ENCODE results near the gene GASK1A.

The GASK1A gene

DNA sequence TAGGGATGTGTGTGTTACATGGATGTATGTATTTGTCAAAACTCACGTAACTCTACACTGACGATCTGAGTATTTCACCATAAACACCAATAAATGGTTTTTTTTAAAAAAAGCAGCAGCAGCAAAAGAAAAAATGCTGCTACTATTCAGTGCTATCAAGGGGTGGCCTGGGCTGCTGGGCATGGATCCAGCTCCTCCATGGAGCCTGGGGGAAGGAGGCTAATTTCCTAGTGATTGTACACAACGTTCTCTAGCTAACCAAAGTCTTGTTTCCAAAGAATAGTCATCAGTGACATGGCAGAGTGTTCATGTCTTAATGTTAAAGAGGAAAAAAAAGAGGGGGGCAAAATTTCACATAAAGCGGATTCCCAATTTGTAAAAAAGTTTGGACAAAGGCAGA is 97.7 kb downstream of the GASK1A start:
- intact Hi-C loops (cut with DNase I; ENCODE audit: low total_unique reads), result no loop called here
- TF ChIP-seq, protein P1, sequence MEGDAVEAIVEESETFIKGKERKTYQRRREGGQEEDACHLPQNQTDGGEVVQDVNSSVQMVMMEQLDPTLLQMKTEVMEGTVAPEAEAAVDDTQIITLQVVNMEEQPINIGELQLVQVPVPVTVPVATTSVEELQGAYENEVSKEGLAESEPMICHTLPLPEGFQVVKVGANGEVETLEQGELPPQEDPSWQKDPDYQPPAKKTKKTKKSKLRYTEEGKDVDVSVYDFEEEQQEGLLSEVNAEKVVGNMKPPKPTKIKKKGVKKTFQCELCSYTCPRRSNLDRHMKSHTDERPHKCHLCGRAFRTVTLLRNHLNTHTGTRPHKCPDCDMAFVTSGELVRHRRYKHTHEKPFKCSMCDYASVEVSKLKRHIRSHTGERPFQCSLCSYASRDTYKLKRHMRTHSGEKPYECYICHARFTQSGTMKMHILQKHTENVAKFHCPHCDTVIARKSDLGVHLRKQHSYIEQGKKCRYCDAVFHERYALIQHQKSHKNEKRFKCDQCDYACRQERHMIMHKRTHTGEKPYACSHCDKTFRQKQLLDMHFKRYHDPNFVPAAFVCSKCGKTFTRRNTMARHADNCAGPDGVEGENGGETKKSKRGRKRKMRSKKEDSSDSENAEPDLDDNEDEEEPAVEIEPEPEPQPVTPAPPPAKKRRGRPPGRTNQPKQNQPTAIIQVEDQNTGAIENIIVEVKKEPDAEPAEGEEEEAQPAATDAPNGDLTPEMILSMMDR (IDR thresholded peaks at IDR 0.05), result no peak
- no peak for DNase-seq
- Histone ChIP-seq H3K4me3 (no peak overlapping the region), H3K4me1 (no peaks in the 10 kb centered on the region), H3K36me3 (peaks cover 24 to 38% (median 31%) of the 10 kb centered on the region in 3 donors), H3K9me3 (no peaks in the 10 kb centered on the region), H3K27me3 (no peaks in the 10 kb centered on the region), H3K27ac (no peak overlapping the region)

DNA sequence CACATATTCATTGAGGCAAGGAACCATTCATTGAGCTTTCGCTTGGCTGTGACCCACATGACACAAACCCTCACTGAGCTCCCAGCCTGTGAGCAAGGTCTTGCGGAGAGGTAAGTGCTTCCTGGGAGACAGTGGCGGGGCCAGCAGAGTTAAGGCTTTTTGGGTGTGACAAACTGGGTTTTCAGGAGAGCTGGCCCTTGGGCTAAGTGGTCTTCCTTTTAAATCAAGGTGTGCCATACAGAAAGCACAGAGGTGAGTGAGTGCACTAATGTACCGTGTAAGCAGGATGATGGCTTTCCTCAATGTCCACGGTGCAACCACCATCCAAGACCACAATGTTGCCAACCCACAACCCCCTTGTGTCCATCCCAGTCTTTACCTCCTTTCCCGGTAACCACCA is 98.2 kb downstream of the GASK1A start:
- DNase-seq, result no peak
- no peaks in the 10 kb centered on the region for H3K9me3 ChIP-seq
- H3K4me3 ChIP-seq, result no peak overlapping the region
- no peaks in the 10 kb centered on the region for H3K4me1 ChIP-seq
- H3K27ac ChIP-seq, result no peak overlapping the region
- intact Hi-C loops (cut with DNase I; ENCODE audit: low total_unique reads), result no loop called here
- no peaks in the 10 kb centered on the region for H3K27me3 ChIP-seq
- TF ChIP-seq, protein P1 (IDR thresholded peaks at IDR 0.05), result no peak
- peaks cover 24 to 42% (median 35%) of the 10 kb centered on the region in 3 donors for H3K36me3 ChIP-seq

DNA sequence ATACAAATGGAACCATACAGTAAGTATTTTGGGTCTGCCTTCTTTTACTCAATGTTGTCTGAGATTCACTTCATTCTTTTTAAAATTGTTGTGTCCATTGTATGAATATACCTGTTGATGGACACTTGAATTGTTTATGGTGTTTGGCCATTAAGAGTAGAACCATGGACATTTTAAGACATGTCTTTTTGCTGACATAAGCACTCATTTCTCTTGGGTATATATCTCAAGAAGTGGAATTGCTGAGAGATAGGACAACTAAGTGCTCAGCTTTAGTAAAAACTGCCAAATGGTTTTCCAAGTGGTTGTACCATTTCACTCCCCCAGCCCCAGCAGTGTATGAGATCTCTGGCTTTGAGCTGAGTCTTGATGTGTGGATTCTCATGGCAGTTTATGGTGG is 98.6 kb downstream of the GASK1A start:
- Histone ChIP-seq H3K36me3 (peaks cover 24 to 47% (median 38%) of the 10 kb centered on the region in 3 donors), H3K27me3 (no peaks in the 10 kb centered on the region), H3K9me3 (no peaks in the 10 kb centered on the region), H3K27ac (no peak overlapping the region), H3K4me1 (no peaks in the 10 kb centered on the region), H3K4me3 (no peak overlapping the region)
- TF ChIP-seq, protein P1 (IDR thresholded peaks at IDR 0.05), result no peak
- DNase-seq, result no peak
- intact Hi-C loops (cut with DNase I; ENCODE audit: low total_unique reads), result no loop called here

DNA sequence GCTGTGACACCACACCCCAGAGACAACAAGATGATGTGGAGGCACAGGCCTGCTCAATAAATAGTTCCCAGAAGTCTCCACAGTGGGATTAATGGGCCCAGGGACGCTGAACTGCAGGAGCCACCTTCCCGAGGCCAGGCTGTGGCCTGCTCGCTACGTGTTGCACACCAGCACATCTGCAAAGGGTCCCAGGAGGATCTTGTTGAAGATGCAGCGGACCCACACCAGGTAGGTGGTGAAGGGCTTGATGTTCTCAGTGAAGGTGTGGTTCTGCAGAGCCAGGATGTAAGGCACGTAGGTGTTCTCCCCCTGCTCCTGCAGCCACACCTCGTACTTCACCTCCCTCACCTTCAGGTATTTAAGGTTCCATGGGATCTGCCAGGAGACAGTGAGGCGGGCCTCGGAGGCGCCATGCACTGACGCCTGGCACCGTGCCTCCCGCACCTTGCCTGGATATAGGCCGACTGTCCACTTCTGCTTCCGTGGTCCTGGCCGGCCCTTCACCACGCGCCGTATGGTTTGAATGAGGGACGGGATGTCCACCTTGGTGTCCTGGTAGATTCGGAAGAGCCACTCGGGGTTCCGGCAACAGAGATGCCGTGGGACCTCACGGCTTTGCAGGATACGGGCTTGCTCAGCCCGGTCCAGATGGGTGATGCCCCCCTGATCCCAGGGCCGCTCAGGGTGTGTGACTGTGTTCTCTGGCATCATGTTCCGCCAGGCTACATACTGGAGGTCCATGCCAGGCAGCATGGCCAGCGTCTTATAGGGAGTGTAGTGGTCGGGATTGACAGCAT is 100.6 kb downstream of the GASK1A start:
- TF ChIP-seq, protein P1 (IDR thresholded peaks at IDR 0.05), result no peak
- Histone ChIP-seq H3K4me1 (no peaks in the 10 kb centered on the region), H3K9me3 (no peaks in the 10 kb centered on the region), H3K36me3 (peaks cover 24 to 49% (median 38%) of the 10 kb centered on the region in 3 donors), H3K27ac (no peak overlapping the region), H3K4me3 (no peak overlapping the region), H3K27me3 (no peaks in the 10 kb centered on the region)
- intact Hi-C loops (cut with DNase I; ENCODE audit: low total_unique reads), result no loop called here
- DNase-seq, result no peak

DNA sequence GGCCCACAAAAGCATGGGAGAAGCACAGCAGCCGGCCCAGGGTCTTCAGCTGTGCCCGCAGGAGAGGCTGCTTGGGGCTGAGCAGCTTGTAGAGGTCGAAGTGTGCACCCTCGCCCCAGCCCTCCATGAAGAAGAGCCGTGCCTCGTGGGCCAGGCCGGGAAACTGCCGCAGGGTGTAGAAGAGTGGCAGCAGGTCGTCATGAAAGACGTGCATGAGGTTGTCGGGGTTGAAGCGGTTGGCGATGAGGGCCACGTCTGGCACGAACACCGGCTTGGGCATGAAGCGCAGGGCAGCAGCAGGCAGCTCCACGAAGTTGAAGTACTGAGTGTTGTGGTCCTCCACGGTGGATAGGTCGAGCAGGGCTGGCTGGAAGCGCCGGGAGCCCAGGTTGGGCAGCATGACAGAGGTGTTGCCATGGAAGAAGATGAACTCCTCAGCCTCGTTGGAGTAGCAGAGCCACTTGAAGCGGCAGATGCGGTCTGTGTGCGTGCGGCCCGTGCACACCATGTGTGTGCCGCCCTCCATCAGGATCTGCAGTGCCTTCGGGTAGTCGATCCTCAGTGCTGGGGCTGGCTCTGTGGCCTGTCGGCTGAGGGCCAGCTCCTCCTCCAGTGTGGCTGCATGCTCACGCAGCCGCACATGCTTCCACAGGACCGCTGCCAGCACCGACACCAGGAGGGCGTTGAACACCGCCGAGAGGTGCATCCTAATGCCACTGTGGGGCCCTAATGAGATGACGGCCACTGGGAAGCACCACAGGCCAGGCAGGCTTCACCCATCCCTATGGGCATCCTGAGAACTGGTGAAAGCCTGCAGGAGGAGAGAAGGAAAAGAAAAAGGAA is 101.8 kb downstream of the GASK1A start:
- Histone ChIP-seq H3K4me1 (no peaks in the 10 kb centered on the region), H3K4me3 (no peak overlapping the region), H3K36me3 (peaks cover 24 to 49% (median 38%) of the 10 kb centered on the region in 3 donors), H3K27me3 (no peaks in the 10 kb centered on the region), H3K27ac (no peak overlapping the region), H3K9me3 (no peaks in the 10 kb centered on the region)
- no peak for DNase-seq
- intact Hi-C loops (cut with DNase I; ENCODE audit: low total_unique reads), result no loop called here
- TF ChIP-seq, protein P1 (IDR thresholded peaks at IDR 0.05), result no peak

Measured in tibial artery (tissue), 4 donors.